ENCODE measurements around the gene IL26.

- no peak for TF ChIP-seq CTCF (conservative IDR thresholded peaks at IDR 0.05; ENCODE audit: low read depth, low read length)
- no peak for TF ChIP-seq EZH2phosphoT487 (IDR thresholded peaks at IDR 0.05; ENCODE audit: borderline replicate concordance, low read length)
Observed at GRCh38 chr12:68173792-68174191, 51.8 kb downstream of the IL26 start.
